GM12873 (cell line): Measurements from ENCODE around the gene PTPRN2.

ENCODE experiments used
- TF ChIP-seq, protein P1 (sequence below): IDR thresholded peaks from 2 replicates; pipeline ENCODE4 v1.5.1; 2012; ENCODE audit warnings: low read depth, mild to moderate bottlenecking, moderate library complexity, low read length, control low read depth; ENCODE audit not compliant: insufficient read depth; ENCODE audit errors: missing control alignments

Gene PTPRN2

DNA sequence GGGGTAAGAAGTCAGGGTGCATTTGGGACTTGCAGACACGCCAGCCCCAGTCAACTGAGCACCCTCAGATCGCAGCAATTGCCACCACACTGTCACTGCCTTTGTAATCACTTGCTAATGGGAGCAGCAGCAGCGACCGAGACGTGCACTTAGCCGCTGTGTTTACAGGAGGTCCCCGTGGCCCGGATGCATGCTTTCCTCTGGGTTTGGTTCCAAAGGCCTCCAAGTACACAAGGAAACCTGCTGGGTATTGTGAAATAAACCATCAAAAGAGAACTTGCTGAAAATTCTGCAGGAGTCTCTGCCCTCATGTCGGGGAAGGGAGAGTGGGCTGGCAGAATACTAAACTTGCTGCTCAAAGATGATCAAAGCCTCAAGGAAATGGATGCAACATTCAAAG, 909.1 kb downstream of the PTPRN2 start:
- TF ChIP-seq, protein P1, sequence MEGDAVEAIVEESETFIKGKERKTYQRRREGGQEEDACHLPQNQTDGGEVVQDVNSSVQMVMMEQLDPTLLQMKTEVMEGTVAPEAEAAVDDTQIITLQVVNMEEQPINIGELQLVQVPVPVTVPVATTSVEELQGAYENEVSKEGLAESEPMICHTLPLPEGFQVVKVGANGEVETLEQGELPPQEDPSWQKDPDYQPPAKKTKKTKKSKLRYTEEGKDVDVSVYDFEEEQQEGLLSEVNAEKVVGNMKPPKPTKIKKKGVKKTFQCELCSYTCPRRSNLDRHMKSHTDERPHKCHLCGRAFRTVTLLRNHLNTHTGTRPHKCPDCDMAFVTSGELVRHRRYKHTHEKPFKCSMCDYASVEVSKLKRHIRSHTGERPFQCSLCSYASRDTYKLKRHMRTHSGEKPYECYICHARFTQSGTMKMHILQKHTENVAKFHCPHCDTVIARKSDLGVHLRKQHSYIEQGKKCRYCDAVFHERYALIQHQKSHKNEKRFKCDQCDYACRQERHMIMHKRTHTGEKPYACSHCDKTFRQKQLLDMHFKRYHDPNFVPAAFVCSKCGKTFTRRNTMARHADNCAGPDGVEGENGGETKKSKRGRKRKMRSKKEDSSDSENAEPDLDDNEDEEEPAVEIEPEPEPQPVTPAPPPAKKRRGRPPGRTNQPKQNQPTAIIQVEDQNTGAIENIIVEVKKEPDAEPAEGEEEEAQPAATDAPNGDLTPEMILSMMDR, result no peak

- TF ChIP-seq, protein P1, result no peak
Measured at GRCh38 chr7:157676456-157677255, 911.0 kb downstream of the PTPRN2 start.

DNA sequence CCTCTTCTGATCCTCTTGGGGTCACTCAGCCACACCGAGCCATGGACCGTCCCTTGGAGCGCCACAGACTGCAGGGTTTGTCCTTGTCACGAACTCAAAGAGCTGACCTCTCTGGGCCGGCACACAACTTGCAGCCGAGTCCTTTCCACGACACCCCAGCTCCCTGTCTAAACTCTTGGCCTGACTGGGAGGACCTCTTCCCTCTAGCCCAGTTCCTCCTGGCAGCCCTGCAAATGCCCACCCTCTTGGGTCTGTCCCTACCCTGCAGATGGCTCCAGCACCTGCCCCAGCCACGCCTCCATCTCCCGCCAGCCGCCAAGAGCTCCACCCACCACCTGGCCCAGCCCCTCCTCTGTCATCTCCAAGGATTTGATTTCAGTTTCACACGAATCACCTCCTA, 911.6 kb downstream of the PTPRN2 start:
- TF ChIP-seq, protein P1, result no peak

GRCh38 chr7:157675427-157675927, 912.1 kb downstream of the PTPRN2 start:
- TF ChIP-seq, protein P1, result no peak

DNA sequence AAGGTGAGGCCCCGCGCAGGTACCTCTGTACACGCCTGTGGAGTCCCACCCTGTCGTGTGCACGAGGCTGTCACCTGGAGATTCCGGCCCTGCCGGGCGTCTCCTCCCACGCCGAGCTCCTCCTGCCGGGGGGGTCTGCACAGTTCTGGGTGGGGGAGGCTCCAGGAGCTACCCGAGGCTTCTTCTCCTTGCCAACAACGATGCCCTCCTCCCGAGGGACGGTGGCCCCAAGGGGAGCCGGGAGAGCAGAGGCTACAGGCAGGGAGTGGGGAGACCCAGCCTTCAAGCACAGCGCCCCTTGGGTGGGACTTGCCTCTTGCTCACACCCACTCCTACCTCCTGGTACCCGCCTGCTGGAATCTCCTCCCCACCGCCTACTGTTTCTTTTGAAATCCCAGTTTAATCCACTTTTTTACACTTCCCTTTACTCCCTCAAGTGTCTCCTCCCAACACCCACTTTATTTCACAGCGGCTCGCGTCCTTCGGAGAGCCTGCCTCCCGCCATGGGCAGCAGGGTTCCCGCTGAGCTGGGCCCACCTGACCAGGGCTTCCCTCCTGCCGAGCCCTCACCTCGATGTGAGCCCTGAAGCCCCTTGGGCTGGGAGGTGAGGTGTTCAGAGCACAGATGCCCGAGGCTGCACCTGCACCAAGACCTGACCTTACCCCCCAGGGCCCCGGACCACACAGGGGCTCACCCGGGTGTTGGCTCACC, 912.8 kb downstream of the PTPRN2 start:
- TF ChIP-seq, protein P1, result no peak

GRCh38 chr7:157674027-157674714, 913.5 kb downstream of the PTPRN2 start:
- TF ChIP-seq, protein P1, result no peak

DNA sequence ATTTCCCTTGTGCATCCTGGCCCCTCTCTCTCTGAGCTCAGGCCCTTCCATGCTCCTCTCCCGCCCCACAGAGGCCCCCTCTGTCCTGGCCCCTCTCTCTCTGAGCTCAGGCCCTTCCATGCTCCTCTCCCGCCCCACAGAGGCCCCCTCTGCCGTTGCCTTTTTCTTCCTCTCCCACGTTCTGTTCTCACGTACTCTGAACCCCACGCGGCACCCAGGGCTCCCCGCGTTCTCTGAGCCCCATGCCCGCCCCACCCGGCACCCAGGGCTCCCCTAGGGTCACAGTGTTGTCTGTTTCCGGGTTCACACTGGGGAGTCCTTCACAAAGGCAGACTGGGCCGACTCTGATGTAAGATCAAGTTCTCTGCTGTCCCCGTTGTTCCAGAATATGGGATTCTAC, 914.0 kb downstream of the PTPRN2 start:
- TF ChIP-seq, protein P1, result no peak
